Measurements from ENCODE around the gene MYBPC1.
"Not testable (repeated sequence)": the region's sequence is repeated elsewhere in the genome, so short reads cannot be mapped to it uniquely, and the experiment has no call there.

MYBPC1 gene

GRCh38 chr12:101667591-101667990 is 72.8 kb downstream of the MYBPC1 start:
- Histone ChIP-seq H3K4me3 (ENCODE audit: severe bottlenecking) (no peak overlapping the region), H3K36me3 (ENCODE audit: low read depth) (no peaks in the 10 kb centered on the region), H3K27me3 (ENCODE audit: insufficient read depth, poor library complexity, severe bottlenecking) (no peaks in the 10 kb centered on the region), H3K27ac (ENCODE audit: poor library complexity, severe bottlenecking) (no peak overlapping the region), H3K4me1 (ENCODE audit: insufficient read depth, poor library complexity, severe bottlenecking) (no peaks in the 10 kb centered on the region), H3K9me3 (ENCODE audit: severe bottlenecking) (no peaks in the 10 kb centered on the region)
- DNase-seq (ENCODE audit: low spot score) (no peak), ATAC-seq (ENCODE audit: low read depth) (no peak)
- no peak for TF ChIP-seq CTCF (IDR thresholded peaks at IDR 0.05; ENCODE audit: poor library complexity, severe bottlenecking)

- Histone ChIP-seq H3K27ac (ENCODE audit: poor library complexity, severe bottlenecking) (no peak overlapping the region), H3K36me3 (ENCODE audit: low read depth) (no peaks in the 10 kb centered on the region), H3K4me3 (ENCODE audit: severe bottlenecking) (no peak overlapping the region), H3K4me1 (ENCODE audit: insufficient read depth, poor library complexity, severe bottlenecking) (no peaks in the 10 kb centered on the region), H3K27me3 (ENCODE audit: insufficient read depth, poor library complexity, severe bottlenecking) (no peaks in the 10 kb centered on the region), H3K9me3 (ENCODE audit: severe bottlenecking) (no peaks in the 10 kb centered on the region)
- ATAC-seq (ENCODE audit: low read depth) (no peak), DNase-seq (ENCODE audit: low spot score) (no peak)
- TF ChIP-seq CTCF (IDR thresholded peaks at IDR 0.05; ENCODE audit: poor library complexity, severe bottlenecking) = no peak
Observed at GRCh38 chr12:101670007-101670671, 75.4 kb downstream of the MYBPC1 start.

GRCh38 chr12:101671157-101671791 is 76.5 kb downstream of the MYBPC1 start:
- Histone ChIP-seq H3K27ac (ENCODE audit: poor library complexity, severe bottlenecking) (no peak overlapping the region), H3K4me3 (ENCODE audit: severe bottlenecking) (no peak overlapping the region)
- no peak for ATAC-seq (ENCODE audit: low read depth)

GRCh38 chr12:101671833-101672232 is 77.1 kb downstream of the MYBPC1 start:
- H3K4me1 ChIP-seq (ENCODE audit: insufficient read depth, poor library complexity, severe bottlenecking) = no peaks in the 10 kb centered on the region
- H3K4me3 ChIP-seq (ENCODE audit: severe bottlenecking) = no peak overlapping the region
- H3K27ac ChIP-seq (ENCODE audit: poor library complexity, severe bottlenecking) = no peak overlapping the region
- no peaks in the 10 kb centered on the region for H3K27me3 ChIP-seq (ENCODE audit: insufficient read depth, poor library complexity, severe bottlenecking)
- no peaks in the 10 kb centered on the region for H3K9me3 ChIP-seq (ENCODE audit: severe bottlenecking)
- ATAC-seq (ENCODE audit: low read depth) (no peak), DNase-seq (ENCODE audit: low spot score) (no peak)
- no peaks in the 10 kb centered on the region for H3K36me3 ChIP-seq (ENCODE audit: low read depth)
- no peak for TF ChIP-seq CTCF (IDR thresholded peaks at IDR 0.05; ENCODE audit: poor library complexity, severe bottlenecking)

More at GRCh38 chr12:101671157-101671791, 76.5 kb downstream of the MYBPC1 start:
- no peaks in the 10 kb centered on the region for H3K27me3 ChIP-seq (ENCODE audit: insufficient read depth, poor library complexity, severe bottlenecking)
- no peak for TF ChIP-seq CTCF (IDR thresholded peaks at IDR 0.05; ENCODE audit: poor library complexity, severe bottlenecking)
- no peaks in the 10 kb centered on the region for H3K36me3 ChIP-seq (ENCODE audit: low read depth)
- no peaks in the 10 kb centered on the region for H3K9me3 ChIP-seq (ENCODE audit: severe bottlenecking)
- H3K4me1 ChIP-seq (ENCODE audit: insufficient read depth, poor library complexity, severe bottlenecking) = no peaks in the 10 kb centered on the region
- no peak for DNase-seq (ENCODE audit: low spot score)

GRCh38 chr12:101675555-101675954 is 80.8 kb downstream of the MYBPC1 start:
- H3K36me3 ChIP-seq (ENCODE audit: low read depth) = no peaks in the 10 kb centered on the region
- H3K4me1 ChIP-seq (ENCODE audit: insufficient read depth, poor library complexity, severe bottlenecking) = no peaks in the 10 kb centered on the region
- no peak for ATAC-seq (ENCODE audit: low read depth)
- no peaks in the 10 kb centered on the region for H3K9me3 ChIP-seq (ENCODE audit: severe bottlenecking)
- no peak overlapping the region for H3K27ac ChIP-seq (ENCODE audit: poor library complexity, severe bottlenecking)
- DNase-seq (ENCODE audit: low spot score) = no peak
- no peak overlapping the region for H3K4me3 ChIP-seq (ENCODE audit: severe bottlenecking)
- no peaks in the 10 kb centered on the region for H3K27me3 ChIP-seq (ENCODE audit: insufficient read depth, poor library complexity, severe bottlenecking)
- no peak for TF ChIP-seq CTCF (IDR thresholded peaks at IDR 0.05; ENCODE audit: poor library complexity, severe bottlenecking)

- not testable (repeated sequence) for ATAC-seq (ENCODE audit: low read depth); H3K4me1 ChIP-seq (ENCODE audit: insufficient read depth, poor library complexity, severe bottlenecking)
Observed at GRCh38 chr12:101676497-101676896, 81.7 kb downstream of the MYBPC1 start.

More at GRCh38 chr12:101676497-101676896, 81.7 kb downstream of the MYBPC1 start:
- H3K27me3 ChIP-seq (ENCODE audit: insufficient read depth, poor library complexity, severe bottlenecking); H3K4me3 ChIP-seq (ENCODE audit: severe bottlenecking); H3K27ac ChIP-seq (ENCODE audit: poor library complexity, severe bottlenecking); H3K9me3 ChIP-seq (ENCODE audit: severe bottlenecking); H3K36me3 ChIP-seq (ENCODE audit: low read depth); DNase-seq (ENCODE audit: low spot score): not testable (repeated sequence)

Data from RWPE2 (cell line).